ENCODE measurements around the gene CBX4. TPM values are rescaled to one million over a fixed set of nuclear protein-coding genes. Genes with fewer than 3 reads are reported as not detected.

Gene CBX4
- total RNA-seq, 1 donor: 8.3 TPM

GRCh38 chr17:79799174-79799537, 40.1 kb downstream of the CBX4 start:
- DNase-seq (ENCODE audit: low read depth): no peak
- TF ChIP-seq CTCF (IDR thresholded peaks at IDR 0.05; ENCODE audit: insufficient read depth, low read length): no peak
- H3K4me3 ChIP-seq (ENCODE audit: low read depth, low read length): no peak overlapping the region

GRCh38 chr17:79798299-79799173, 40.7 kb downstream of the CBX4 start:
- peak overlapping the region; percentile 9 for H3K4me3 ChIP-seq (ENCODE audit: low read depth, low read length)
- DNase-seq (ENCODE audit: low read depth): peak; percentile 69
- no peak for TF ChIP-seq CTCF (IDR thresholded peaks at IDR 0.05; ENCODE audit: insufficient read depth, low read length)

GRCh38 chr17:79797492-79798298, 41.5 kb downstream of the CBX4 start:
- TF ChIP-seq CTCF (IDR thresholded peaks at IDR 0.05; ENCODE audit: insufficient read depth, low read length): no peak
- H3K4me3 ChIP-seq (ENCODE audit: low read depth, low read length): peak overlapping the region; percentile 67
- DNase-seq (ENCODE audit: low read depth): no peak

GRCh38 chr17:79796763-79797491, 42.3 kb downstream of the CBX4 start, which contains the start of gene CBX8:
TSS of gene CBX8 (minus strand) at chr17:79797077. CDS start at chr17:79796998, 79 bp downstream.
- H3K4me3 ChIP-seq (ENCODE audit: low read depth, low read length): peak within 1 kb of the TSS; percentile 83
- TF ChIP-seq CTCF (IDR thresholded peaks at IDR 0.05; ENCODE audit: insufficient read depth, low read length): no peak
- DNase-seq (ENCODE audit: low read depth): peak; percentile 99

GRCh38 chr17:79796444-79796762, 42.8 kb downstream of the CBX4 start:
- DNase-seq (ENCODE audit: low read depth): peak; percentile 19
- no peak for TF ChIP-seq CTCF (IDR thresholded peaks at IDR 0.05; ENCODE audit: insufficient read depth, low read length)
- peak overlapping the region; percentile 83 for H3K4me3 ChIP-seq (ENCODE audit: low read depth, low read length)

- peak overlapping the region; percentile 83 for H3K4me3 ChIP-seq (ENCODE audit: low read depth, low read length)
- TF ChIP-seq CTCF (IDR thresholded peaks at IDR 0.05; ENCODE audit: insufficient read depth, low read length): no peak
- DNase-seq (ENCODE audit: low read depth): no peak
Measured at GRCh38 chr17:79795795-79796443, 43.3 kb downstream of the CBX4 start.

Measured in fibroblast of the aortic adventitia (primary cell).